ENCODE data around the gene MAP3K14.

The MAP3K14 gene

DNA sequence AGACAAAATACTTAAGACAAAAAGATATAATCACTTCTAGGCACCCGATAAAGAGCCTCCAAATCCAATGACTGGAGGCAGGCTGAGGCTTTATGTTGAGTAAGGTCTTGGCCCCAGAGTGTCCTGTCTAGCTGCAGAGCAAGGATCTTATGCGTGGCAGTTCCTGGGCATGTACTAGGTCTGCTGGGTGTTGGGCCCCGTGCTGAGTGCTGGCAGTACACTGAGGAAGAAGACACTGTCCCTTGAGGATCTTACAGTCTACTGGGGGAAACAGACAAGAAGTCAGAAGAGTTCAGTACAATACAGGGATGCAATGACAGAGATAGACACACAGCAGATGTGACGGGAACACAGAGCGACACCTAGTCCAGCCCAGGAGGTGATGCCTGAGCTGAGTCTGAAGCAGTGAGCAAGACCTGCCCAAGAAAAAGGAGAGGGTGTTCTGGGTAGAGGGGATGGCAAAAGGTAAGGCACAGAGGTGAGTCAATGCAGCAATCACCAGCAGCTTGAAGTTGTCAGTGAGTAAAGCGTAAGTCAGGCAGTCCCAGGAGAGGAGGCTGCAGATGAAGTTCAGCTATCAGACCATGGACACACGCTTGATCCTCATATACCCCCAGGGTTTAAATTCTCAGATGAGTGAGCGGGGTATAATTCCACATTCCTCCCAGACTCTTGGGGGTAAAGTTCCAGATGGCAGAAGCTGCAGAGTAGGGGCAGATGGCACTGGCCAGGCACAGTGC is 18.1 kb downstream of the MAP3K14 start:
- DNase-seq, result no peak

DNA sequence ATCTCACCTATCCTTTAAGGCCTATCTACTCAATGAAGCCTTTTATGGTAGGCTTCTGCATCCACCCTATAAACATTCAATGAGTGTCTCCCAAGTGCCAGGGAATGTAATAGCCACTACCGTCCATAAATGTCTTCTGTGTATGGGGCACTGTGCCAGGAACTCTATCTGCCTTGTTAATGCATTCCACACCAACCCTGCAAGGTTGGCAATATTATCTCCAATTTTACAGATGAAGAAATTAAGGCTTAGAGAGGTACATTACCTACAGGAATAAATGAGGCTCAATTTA is 20.0 kb downstream of the MAP3K14 start:
- no peak for DNase-seq

DNA sequence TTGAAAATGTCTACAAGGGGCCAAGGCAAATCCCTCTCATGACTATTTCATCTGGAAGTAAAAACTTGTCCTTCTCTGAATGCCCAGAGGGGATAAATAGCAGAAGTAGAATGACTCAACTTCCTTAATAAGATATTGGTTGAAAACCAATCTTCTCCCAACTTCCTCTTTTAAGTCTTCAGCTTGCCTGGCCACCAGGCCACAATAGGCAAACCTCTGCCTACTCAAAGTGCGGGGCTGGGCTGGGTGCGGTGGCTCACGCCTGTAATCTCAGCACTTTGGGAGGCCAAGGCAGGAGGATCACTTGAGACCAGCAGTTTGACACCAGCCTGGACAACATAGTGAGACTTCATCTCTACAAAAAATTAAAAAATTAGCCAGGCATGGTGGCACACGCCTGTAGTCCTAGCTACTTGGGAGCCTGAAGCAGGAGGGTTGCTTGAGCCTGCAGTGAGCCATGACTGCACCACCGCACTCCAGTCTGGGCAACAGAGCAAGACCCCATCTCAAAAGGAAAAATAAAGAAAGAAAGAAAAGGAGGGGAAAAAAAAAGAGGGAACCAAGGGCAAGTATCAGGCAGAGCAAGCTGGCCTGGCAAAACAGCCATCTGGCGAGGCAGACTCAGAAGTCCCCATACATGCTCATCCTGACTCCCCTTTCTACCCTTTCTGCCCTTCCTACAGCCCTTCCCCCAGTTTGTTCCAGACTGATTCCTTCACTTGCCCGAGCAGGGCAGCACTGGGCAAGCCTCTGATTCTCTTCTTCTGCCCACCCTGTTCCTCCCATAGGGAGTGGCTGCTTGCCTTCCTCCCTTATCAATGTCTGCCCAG is 20.6 kb downstream of the MAP3K14 start:
- DNase-seq, result no peak

DNA sequence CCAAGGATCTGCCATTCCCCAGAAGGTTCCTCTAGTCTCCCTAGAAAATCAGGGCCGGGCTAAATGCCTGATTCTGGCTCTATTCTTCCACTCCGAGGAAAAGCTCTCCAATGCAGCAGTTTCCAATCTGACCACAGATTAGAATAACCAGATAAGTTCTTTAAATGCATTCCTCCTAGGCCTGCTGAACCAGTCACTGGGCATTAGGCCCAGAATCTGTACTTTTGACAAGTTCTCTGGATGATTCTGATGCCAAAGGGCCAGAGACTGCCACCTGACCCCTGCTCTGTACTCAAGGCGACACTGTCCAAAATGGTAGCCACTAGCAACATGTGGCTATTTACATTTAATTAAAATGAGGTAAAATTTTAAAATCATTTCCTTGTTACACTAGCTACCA is 22.3 kb downstream of the MAP3K14 start:
- no peak for DNase-seq

DNA sequence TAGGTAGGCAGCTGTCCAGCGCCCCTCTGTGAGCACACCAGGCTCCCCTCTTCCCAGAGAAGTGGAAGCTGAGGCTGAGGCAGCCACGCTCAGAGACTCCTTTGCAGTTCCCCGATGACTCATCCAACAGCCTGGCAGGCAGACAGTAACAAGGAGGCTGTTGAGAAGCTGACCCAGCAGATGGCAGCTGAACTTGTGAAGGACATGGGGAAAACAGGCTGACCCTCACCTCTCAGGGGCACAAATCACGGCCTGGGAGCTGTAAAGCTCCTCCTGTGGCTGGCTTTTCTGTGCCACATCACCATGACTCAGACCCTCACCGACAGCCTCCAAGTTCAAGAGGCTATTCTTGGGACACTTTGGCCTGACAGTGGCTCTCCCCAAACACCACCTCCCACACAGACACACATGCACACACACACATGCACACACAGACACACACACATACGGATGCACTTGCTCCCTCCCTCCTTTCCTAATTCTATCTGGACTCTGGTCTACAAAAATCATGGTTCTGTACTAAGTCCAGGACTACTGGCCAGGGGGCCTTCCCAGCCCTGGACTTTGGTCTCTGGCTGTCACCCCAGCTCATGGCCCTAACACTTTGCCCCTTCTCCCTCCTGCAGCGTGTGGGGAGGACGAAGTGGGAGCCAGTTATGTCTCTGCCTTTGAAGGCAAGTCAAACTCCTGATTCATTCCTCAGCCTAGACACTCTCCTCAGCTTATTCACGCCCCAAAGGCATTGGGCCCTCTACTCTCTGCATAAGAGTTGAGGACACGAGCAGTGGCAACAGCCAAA is 23.2 kb downstream of the MAP3K14 start:
- no peak for DNase-seq

DNA sequence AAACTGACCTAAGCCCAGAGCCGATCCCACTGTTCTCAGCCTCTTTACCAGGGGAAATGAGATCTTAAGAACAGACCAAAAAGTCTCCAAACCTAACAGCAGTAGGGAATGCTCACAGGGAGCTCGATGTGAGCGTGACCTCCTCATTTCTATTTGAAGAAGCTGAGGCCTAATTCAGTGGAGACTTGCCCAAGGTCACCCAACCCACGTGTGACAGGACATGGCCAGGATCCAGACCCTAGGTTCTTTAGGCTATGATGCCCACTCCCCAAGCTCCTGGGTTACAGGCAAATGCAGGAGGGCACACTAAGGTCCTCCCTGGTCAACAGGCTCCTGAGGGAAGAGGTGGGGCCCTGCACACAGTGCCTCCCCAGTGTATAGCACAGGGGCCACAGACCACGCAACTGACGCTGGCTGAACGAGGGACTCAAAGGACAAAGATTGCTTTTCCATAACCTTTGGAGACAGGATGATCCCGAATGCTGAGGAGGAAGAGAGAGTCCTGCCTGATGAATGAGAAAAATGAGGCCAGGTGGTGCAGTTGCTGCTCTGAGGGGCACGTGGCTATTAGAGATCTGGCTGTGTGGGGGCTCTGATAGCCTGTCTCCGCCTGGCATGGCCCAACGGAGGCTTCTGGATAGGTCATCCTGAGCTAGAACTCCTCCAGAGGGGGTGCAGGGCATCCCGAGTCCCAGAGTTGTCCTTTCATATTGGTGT is 24.0 kb downstream of the MAP3K14 start:
- DNase-seq, result no peak

DNA sequence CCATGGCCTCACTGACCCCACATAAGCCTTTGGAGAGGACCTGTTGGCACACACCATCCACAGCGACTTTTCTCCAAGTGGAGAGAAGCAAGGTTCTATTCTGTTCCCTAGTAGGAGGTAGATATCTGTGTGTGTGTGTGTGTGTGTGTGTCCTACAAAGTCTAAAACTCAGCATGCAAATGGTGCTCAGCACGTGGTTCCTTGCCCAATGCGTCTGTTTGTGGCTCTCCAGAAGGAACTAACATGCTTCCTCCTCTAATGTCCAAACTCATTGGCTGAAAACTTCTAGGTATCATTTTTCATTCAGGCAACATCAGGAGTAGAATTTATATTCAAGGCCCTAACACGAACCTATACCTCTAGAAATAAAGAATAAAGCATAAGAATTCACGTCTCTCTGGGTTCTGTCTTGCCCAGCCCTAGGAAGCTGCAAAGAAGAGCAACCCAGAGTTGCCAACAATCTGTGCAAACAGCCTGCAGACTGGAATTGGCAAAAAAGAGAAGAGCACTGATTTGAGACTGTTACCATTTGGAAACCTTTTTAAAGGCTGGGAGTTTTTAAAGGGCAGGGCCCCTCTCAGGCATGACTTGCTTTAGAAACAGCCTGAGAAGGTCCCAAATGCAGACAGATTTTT is 25.5 kb downstream of the MAP3K14 start:
- no peak for DNase-seq

DNA sequence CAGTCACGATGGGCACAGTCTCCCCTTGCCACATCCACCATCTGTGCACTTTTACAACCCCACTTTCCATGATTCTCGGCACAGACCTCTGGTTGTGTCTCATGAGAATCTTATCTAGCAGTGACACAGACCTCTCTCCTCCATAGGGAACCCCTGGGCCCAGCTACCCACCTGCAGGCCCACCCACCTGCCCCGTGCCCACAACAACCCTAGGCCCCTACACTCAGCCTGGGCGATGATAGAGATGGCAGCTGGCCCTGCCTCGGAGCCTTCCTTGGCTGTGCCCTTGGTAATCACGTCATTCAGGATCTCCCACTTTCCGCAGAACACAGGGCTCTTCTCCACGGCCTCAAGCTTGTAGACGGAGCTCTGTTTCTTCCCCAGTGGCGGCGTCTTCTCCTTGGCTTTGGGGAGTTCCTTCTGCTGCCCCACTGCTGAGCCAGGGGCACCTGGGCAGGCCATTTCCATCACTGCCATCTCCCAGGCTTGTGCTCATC is 26.5 kb downstream of the MAP3K14 start:
- no peak for DNase-seq

DNA sequence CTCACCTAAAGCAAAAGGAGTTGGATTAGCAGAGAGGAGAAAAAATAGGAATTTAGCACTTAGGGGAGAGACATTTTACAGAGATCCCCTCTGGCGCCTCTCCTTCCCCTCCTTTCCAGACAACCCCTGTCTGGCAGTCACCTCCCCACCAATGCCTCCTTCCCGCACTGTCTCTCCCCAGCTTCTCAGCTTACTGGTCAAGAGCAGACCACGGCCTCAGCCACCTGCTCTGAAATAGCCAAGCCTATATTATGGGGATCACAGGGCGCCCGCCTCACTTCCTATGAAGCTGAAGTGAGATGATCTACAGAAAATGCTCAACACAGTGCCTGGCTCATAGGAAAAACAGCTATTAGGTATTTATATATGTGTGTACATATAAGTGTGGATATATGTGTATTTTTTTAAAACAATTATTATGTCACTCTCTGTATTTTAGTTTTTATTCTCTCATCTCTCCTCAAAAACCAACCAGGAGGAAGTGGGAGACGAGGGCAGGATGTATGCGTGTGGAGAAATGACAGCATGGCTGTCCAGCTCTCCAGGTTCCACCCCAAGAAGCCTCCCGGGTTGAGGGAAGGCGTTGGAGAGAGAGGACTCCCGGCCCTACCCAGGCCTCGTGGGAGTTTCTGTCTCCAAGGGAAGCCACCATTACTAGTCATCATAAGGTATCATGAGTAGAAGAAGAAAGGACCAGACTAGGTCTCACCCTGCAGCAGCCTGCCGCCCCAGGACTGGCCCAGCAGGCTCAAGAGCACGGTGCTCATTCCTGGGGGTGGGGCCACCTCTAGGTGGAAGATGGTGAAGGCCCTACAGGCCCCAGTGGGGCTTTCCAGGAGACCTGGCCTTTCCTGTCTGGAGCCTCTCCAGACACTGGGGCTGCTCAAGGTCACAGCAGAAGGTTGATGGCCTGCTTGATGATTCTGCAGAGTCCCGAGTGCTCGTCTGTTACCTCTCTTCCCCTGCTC is 27.2 kb downstream of the MAP3K14 start:
- no peak for DNase-seq

DNA sequence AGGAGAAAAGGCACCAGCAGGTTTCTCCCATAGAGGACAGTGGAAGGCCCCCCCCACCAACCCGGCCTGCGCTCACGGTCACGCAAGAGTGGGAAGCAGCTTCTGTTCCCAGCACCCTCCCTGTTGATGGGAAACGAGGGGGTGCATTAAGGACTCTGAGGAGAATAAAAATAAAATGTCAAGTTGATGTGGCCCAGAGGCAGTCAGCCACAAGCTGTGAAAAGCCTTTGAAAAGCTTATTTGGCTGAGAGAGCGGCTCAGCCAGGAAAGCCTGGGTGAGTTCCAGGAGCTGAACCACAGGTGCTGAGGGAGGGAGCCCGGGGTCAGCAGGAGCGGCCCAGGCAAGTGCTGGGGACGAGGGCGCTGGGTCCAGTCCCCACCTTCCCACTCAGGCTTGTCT is 28.0 kb downstream of the MAP3K14 start:
- no peak for DNase-seq

DNA sequence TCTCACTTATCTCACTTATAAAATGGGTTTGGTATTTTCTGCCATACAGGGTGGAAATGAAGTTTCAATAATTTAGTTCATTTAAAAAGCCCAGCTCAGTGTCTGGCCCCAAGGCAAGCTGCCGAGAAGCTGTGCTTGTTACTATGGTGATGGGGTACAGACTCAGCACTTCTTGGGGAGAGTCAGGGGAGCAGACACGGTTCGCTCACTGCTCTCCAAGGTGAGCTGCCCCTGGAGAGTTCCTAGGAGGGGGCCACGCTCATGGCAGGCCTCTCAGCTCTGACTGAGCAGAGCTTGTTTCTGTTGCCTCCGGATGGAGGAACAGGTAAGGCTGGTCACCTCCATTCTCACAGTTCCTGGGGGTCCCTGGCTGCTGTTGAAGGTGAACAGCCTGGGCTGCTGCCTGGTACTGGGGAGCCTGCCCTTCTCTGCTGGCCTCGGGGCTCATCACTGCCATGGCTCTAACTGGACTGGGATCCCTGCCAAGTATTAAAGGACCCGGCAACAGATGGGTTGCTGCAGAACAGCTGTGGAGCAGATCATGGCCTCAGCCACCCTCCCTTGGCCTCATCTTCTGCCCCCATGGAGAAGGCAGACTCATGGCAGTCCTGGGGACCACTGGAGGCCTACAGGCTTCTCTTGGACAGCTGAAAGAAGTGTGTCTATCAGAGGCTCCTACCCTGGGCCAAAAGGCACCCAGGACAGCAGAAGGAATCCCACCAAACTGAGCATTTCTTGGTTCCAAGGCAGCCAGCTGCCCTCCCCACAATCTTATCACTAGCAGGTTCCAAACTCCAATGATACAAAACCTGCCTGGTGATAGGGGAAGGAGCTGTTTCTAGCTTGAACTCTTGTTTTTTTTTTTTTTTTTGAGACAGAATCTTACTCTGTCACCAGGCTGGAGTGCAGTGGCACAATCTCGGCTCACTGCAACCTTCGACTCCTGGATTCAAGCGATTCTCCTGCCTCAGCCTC is 29.0 kb downstream of the MAP3K14 start:
- no peak for DNase-seq

DNA sequence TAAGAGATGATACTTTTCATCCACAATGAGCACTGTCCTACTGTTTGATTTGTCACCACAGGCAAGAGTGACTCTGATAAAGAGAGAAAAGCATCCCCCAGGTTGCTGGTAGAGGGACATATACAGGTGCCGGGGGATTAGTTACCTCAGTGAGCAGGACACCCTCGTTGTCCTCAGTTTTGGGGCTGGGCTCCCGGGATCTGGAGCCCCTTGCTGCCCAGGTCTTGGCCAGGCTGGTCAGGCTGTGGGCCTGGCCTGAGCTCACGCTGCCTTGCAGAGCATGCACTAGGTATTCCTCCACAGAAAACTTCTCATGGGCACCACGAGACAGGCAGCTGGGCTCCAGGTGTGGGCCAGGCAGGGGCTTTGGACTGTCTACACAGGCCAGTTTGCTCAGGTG is 30.5 kb downstream of the MAP3K14 start:
- no peak for DNase-seq

DNA sequence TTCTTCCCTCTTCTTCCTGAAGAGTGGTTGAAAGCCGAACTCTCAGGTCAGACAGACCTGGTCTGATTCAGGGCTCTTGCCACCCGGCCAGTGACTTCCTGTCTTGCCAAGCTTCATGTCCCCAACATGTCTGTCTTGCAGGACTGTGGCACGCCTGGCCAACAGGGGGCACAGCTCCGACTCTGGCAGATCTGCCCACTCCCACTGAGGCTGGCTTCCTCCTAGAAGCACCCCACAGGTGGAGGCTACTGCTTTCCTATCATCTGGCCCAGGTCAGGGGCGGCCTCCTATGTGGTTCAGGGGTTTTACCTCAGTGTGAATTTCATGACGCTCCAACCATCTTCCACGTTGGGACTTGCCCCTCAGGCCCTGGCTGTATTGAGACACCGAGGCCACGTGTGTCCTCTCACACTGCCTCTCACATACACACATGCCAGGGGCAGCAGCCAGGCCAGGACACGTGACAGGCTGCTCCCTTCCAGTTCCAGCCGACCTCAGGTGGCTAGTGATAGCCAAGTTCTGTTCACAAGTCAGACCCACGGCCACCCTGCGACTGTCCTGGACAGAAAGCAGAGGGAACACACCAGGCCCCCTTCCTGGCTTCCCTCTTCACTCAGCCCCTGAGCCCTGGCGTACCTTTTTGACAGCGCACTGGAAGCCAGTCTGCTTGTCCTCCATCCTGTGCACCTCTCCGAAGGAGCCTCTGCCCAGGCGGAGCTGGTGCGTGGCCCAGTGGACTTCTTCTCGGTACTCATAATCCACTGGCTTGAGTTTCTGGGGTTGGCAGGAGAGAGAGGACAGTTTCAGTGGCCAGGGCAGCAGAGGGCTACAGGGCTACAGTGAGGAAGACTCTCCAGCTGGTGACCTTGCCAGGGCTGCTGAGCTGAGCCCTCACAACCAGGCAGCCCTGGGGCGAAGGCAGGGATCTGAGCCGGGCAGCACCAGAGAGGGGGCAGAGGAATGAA is 32.4 kb downstream of the MAP3K14 start:
- DNase-seq, result peak in 1 of 2 donors; percentile 24

DNA sequence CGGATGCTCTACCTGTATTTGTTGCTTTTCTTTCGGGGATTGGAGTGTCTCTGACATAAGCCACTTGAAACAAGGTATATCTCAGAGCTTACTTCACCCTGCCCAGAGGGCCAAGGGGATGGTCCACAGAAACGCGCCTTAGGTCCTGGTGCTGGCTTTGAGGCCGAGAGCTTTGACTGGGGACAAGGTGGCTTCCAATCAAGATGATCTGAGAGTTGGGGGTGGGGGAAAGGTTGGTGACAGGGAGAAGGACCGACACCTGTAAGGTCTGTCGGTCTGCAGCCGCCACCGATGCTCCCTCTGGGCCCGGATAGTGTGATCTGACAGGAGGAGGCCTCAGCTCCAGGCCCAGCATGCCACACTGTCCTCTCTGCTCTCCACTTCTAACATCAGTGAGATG is 33.1 kb downstream of the MAP3K14 start:
- no peak for DNase-seq

DNA sequence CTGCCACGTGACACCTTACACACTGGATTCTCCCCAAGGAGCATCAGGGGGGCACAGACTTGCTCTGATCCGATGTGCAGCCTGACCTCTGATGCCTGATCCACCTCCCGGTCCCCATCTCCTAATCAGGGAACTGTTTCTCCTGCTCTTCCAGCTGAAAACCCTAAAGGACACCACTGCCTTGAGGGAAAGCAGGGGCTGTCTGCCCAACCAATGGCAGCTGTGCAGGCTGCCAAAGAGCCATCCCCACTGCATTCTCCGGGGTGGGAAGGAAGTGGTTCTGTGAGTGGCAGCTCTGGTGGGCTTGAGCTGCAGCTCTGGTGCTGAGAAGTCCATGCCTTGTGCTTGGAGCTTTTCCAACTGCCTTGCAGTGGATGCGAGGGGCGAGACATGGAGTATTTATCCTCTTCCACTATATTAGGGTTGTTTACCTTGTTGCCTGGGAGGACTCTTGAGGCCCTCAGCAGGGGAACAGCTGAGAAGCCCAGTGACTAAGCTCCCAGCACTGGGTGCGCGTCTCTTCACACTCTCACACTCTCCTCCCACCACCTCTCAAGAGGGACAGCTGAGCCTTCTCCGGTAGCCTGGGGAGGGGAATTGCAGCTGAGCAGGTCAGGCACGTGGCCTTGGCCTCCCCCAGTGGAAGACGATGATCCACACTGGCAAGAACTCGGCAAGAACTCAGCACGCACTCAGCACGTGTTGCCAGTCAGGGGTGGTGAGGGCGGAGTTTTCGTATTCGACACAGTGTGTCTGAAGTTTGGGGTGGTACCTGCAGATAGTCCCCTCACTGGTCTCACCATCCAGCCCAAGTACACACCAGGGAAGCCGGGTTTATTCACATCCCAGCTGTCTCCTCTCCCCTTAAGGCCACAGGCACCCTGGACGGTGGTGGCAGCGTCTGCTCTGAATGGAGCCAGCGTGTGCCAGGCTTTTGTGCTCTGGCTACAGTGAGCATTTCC is 33.9 kb downstream of the MAP3K14 start:
- DNase-seq, result no peak

DNA sequence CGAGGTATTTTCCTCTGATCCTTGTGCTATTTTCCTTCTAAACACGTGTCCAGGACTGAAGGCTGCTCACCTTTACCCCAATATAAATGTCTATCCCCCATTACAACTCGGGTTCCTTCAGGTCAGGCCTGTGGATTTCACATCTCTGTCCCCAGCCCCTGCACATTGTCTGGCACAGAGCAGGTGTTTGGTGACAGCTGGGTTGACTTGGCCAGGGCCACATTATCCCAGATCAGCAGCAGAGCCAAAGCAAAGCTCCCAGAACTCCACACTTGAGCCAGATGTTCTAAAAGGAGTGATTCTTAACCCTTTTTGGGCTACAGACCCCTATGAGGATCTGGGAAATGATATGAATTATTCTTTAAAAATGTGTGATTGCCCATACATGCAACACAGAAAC is 36.9 kb downstream of the MAP3K14 start:
- DNase-seq, result no peak

DNA sequence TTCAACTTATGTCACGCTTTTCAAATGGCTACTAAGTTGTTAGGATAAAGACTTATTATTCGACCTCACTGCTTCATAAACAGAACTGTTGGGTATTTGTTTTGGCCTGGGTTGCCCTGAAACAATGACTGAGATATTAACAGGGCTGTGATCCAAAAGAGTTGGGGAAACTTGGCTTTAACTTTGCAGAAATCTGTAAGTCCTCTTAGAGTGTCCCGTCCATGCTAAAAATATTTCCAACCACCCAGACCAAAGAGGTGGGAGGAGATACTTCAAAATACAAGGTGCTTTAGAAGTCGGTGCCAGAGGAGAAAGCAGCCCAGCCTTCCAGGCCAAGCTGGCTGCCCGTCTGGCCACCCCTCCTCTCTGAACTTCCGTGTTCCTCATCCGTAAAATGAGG is 38.8 kb downstream of the MAP3K14 start:
- no peak for DNase-seq
